Stimulated activated CD4-positive, alpha-beta T cell treated with anti-CD3 and anti-CD28 coated beads, TNF-alpha, amount 100 ng/mL, for 4 hours (primary cell): ENCODE data around the gene OR6C68.
"Not testable (repeated sequence)": the region's sequence is repeated elsewhere in the genome, so short reads cannot be mapped to it uniquely, and the experiment has no call there.

ENCODE experiments used
- DNase-seq, 3 experiments: peaks; one replicate each; pipeline ENCODE4 v3.0.0-alpha.2; 2020; ENCODE audit warnings: low read depth in 3 of 3

Gene OR6C68

GRCh38 chr12:55492078-55492477 is at the start of gene OR6C68:
OR6C68 (plus strand) TSS chr12:55492378; CDS start chr12:55492378, 0 bp downstream.
- no peak for DNase-seq

DNA sequence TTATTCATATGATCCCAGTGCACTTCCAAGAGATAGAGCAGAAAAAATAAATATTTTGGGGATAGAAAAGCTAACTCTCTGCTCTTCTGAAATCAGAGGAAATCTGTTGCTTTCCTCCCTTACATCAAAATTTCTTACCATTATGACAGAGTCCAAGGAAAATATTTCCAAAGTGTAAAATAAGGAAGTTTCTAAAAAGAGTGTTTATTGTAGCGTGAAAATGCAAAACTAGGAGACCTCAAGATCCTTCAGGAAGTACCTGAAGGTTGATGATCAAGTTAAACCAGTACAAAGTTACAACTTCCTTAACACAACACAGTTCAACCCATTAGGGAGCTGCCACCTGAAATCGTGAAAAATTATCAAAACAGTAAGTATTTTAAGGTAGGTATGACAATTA is 48.4 kb upstream of the OR6C68 start, which contains the start of gene OR6C2:
TSS of gene OR6C2 (plus strand) at position 301 of the 400 bp plus-strand sequence. CDS start 8,138 bp downstream, outside the sequence.
- DNase-seq = no peak

DNA sequence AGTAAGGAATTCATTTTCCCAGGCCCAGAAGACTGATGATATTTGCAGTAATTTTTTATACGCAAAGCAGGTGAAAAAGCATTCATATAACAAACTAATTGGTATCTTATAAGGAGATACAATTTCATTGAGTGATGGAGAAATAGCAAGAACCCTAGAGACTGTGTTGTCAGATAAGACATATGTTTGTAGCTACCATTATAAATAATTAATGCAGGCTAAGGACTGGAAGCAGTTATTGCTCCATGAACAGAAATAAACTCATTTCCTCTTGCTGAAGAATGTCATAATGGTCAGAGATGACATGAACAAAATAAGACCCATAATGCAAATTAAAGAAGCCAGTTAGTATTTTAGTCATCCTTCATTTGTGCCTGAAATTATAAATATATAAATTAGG is 46.8 kb upstream of the OR6C68 start:
- no peak for DNase-seq

GRCh38 chr12:55446326-55446725 is 45.9 kb upstream of the OR6C68 start:
- no peak for DNase-seq

- DNase-seq = no peak
Observed at GRCh38 chr12:55448825-55449224, 43.4 kb upstream of the OR6C68 start.

- not testable (repeated sequence) for DNase-seq
Observed at GRCh38 chr12:55464926-55465325, 27.3 kb upstream of the OR6C68 start.

DNA sequence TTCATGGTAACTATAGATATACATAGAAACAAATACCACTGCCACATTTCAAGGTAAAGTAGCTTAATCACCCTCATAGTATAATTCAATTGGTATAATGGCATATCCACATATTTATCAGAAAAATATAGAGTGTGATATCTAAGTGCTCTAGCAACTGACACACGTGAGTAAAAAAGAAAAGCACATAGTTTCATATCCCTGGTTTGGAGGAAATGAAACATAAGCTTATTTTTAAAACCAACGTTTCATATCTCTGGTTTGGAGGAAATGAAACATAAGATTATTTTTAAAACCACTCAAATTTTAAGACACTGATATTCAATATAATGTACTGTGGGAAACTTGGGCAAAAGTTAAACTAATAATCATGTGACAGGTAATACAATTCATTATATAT is 24.3 kb upstream of the OR6C68 start:
- DNase-seq = no peak

DNA sequence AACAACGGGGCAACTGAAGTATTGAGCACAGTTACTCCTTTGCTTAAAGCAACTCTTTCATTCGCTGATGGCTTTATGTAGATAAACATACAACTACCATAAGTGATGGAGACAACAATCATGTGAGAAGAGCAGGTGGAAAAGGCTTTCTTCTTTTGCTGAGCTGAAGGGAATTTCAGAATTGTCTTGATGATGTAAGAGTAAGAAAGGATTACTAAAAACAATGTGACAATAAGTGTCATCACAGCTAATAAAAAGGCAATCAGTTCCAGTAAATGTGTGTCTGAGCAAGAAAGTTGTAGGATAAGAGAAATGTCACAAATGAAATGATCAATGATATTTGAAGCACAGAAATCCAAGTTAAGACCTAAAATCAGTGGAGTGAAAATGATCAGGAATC is 22.9 kb upstream of the OR6C68 start:
- DNase-seq = no peak

- DNase-seq = no peak
Observed at GRCh38 chr12:55470088-55470829, 21.9 kb upstream of the OR6C68 start, which contains the start of gene OR6C70. OR6C70 (minus strand) TSS chr12:55470138; CDS start chr12:55470138, 0 bp downstream.

DNA sequence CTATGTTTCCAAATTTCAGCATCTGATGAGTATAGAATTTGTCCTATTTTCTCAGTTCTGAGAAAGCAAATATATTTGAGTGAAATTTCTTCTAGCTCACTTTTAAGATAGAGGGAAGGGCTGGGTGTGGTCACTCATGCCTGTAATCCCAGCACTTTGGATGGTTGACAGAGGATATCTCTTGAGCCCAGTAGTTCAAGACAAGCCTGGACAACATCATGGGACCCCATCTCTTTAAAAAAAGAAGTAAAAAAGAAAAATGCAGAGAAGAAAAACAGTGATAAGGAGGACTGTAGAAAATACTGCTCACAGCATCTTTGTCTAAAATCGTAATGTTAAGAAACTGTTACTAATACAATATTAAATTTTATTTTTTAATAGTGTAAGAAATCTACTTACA is 19.9 kb upstream of the OR6C68 start:
- no peak for DNase-seq

- not testable (repeated sequence) for DNase-seq
Observed at GRCh38 chr12:55479136-55479535, 13.0 kb upstream of the OR6C68 start.

- not testable (repeated sequence) for DNase-seq
Observed at GRCh38 chr12:55484284-55484683, 7.9 kb upstream of the OR6C68 start.

GRCh38 chr12:55495490-55495889 is 3.3 kb downstream of the OR6C68 start:
- no peak for DNase-seq

DNA sequence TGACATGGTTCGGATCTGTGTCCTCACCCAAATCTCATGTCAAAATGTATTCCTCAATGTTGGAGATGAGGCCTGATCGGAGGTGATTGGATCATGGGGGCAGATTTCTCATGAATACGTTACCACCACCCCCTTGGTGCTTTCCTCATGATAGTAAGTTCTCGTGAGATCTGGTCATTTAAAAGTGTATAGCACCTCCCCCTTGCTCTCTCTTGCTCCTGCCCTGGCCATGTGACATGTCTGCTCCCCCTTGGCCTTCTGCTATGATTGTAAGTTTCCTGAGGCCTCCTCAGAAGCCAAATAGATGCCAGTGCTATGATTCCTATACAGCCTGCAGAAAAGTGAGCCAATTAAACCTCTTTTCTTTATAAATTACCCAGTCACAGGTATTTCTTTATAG is 7.1 kb downstream of the OR6C68 start:
- DNase-seq = no peak

- DNase-seq = no peak
Observed at GRCh38 chr12:55499810-55500252, 7.7 kb downstream of the OR6C68 start.

GRCh38 chr12:55501601-55502000 is 9.4 kb downstream of the OR6C68 start:
- DNase-seq = no peak

DNA sequence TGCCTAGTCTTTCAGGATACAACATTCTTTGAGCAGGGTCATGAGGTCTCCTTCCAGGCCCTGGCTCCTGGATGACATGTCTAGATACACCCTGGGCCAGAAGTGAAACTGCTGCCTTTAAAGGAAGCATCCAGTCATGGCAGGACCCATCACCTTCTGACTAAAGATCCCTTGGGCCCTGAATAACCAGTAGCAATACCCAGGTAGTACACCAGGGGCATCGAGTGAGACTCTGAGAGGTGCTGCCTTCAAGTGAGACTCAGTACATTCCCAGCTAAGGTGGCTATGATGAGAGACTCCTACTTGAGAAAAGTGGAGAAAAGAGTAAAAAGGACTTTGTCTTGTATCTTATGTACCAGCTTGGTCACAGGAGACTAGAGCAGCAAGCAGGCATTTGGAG is 23.5 kb downstream of the OR6C68 start:
- no peak for DNase-seq

GRCh38 chr12:55516391-55516790 is 24.2 kb downstream of the OR6C68 start:
- no peak for DNase-seq
